TTC549 (cell line): ENCODE measurements around the gene HK2.

ENCODE experiments used
- FAIRE-seq: peaks from 2 replicates; lab custom pipeline; 2012; peaks lifted over from hg19 to GRCh38; lab: Jason Lieb, UNC

Gene HK2

DNA sequence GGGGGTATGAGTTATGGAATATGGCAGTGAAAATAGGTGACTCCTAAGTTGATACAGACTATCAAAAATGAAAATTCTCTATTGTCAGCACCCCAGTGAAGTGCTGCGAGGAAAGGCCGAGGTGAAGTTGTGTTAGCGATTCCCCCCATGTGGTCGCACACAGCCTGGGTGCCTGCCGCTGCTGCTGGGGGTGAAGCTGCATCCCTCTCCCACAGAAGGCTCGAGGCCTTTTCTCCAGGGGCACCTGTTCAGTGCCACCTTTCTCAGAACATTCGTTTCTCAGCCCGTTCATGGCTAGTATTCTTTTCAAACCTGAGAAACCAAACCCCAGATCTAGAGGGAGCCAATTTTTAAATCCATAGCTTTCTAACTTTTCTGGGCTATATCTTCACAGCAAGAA lies 23.8 kb downstream of the HK2 start:
- no peak for FAIRE-seq

DNA sequence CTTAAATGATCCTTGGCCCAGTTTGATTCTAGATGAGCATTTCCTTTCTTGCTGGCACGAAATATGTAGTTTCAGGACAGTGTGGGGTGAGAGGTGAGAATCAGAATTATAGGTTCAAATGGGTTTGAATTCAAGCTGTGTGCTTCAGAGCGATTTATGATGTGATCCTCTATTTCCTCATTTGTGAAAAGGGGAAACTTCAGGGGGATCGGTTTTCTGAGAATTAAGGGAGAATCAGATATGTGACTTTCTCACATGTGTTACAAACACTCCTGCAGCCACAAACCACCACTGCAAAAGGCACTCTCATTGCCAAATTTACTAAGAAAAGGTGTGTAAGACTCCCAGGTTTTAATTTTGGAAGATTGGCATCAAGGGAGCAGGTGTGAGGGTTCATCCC lies 24.4 kb downstream of the HK2 start:
- no peak for FAIRE-seq

DNA sequence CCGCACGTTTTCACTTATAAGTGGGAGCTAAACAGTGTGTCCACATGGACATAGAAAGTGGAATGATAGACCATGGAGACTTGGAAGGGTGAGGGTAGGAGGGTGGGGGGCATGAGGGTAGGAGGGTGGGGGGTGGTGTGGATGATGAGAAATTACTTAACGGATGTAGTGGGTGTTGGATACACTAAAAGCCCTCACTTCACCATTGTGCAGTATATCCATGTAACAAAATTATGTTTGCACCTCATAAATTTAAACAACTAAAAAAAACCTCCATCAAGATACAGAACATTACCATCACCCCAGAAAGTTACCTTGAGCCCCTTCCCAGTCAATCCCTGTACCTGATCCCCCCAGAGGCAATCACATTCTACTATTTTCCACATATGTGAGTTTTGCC lies 26.2 kb downstream of the HK2 start:
- no peak for FAIRE-seq

DNA sequence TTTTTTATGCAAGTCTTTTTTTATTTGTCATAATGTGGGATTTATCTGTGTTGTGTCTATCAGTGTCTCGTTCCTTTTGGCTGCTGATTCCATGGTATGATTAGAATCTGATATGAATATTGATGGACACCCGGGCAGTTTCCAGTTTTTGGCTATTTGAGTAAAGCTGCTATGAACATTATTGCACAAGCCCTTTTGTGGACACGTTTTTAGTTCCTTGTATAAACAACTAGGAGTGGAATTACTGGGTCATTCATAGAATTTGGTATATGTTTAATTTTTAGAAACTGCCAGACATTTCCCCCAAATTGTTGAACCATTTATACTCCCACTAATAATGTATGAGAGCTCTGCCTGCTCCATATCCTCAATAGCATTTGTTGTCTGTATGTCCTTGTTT lies 26.6 kb downstream of the HK2 start:
- FAIRE-seq = no peak

DNA sequence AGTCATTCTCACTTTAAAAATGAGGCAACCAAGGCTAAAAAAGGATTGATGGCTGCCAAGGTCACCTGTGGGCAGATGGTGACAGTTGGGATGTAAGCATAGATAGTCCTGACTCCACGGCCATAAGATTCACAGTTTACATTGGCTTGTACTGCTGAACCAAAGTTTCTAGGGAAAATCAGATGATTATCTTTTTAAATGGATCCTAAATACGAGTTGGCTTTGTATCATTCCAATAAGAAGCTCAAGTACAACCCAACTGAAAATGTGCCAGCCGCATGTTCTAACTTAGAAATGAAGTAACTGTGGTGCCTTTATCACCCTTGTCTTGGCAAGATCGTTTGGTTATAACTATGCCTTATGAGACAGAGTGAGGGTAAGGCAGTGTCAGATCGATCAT lies 27.6 kb downstream of the HK2 start:
- no peak for FAIRE-seq

DNA sequence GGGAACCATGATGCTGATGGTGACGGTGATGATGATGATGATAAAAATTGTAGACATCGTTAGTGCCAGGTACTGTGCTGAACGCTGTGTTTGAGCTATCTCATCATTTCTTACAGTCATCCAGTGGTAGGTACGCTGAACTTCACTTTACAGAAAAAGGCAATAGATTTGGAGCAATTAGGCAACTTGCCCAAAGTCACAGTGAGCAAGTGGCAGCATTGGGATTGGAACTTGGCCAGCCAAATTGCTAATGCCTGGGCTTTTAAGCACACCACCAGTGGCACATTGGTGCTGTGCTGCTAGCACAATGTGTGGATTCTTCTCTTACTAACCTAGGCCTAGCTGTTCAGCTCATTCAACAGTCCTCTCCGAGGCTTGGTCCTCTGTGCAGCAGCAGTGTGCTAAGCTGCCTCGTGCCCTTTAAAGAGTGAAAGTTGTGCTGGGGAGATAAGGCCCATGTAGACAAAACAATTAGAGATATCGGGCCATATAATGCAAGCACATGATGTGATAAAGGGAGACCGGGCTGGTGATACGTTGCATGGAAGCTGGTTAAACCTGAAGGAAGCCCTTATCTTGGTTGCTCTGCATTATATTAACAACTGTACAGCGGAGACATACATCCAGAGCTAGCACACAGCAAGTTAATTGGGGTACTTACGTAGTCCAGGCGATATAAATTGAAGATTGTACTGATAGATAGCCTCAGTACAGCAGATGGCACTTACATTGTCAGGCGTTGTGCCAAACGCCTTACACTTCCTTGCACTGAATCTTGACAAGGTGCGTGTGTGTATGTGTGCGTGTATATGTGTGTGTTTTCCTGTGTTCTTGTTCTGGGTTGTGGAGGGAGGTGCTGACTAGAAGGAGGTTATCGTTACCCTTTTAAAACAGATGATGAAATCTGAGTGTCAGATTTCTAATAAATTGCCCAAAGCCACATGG lies 28.4 kb downstream of the HK2 start:
- FAIRE-seq = no peak

DNA sequence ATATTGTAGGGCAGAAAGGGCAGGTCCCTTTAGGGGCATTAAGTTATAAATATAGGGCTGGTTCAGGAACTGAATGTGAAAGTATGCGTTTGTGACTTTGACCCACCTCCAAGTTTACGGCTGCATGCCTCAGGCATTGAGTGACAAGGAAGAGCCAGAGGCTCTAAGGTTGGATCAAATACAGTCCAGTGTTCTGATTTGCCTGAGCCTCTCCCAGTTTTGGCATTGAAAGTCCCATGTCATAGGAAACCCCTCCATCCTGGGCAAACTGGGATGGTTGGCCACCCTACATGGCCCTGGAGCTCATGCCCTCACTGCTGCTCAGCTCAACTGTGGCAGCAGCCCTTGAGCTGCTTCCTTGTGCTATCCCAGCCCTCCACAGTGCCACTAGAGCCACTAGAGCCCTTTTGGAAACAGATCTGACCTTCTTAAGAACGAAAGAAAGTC lies 29.9 kb downstream of the HK2 start:
- no peak for FAIRE-seq

DNA sequence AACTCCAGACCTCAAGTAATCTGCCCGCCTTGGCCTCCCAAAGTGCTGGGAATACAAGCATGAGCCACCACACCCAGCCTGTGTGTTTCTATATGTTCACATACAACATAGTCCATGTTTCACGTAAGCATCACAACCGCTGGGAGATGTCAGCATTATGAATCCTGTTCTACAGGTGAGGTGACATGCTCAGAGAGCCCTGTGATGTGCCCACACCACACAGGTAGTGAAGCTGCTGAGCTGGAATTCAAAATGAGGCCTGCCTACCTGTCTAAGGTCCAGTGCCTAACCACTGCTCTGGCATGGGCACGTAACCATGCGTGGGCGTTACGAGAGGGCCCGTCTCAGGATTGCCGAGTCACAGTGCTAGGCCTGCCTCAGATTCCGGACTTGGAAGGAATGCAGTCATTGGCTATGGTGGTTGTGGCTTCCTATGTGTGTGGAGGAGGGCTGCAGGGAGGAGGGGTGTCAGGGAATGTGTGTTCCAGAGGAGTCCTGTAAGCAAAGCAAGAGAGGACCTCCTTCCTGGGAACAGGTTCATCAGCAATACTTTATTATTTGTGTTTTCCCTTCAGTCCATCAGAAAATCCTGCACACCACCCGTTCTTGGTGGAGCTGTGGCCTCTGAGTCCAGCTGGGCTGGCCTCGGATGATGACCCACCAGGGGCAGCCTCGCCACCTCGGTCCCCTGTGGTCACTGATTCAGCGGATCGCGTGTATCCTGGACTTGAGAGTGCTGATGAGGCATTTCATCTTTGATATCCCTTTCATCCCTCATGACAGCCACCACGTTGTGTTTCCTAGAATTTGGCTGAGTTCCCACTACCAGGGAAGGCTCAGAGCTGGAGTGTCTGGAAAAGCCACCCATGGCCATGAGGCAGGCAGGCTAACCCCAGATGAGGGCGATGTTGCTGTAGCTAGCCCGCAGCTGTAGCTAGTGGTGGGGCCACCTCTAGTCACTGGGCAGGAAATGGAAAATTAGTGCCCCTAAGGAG lies 31.1 kb downstream of the HK2 start:
- no peak for FAIRE-seq

DNA sequence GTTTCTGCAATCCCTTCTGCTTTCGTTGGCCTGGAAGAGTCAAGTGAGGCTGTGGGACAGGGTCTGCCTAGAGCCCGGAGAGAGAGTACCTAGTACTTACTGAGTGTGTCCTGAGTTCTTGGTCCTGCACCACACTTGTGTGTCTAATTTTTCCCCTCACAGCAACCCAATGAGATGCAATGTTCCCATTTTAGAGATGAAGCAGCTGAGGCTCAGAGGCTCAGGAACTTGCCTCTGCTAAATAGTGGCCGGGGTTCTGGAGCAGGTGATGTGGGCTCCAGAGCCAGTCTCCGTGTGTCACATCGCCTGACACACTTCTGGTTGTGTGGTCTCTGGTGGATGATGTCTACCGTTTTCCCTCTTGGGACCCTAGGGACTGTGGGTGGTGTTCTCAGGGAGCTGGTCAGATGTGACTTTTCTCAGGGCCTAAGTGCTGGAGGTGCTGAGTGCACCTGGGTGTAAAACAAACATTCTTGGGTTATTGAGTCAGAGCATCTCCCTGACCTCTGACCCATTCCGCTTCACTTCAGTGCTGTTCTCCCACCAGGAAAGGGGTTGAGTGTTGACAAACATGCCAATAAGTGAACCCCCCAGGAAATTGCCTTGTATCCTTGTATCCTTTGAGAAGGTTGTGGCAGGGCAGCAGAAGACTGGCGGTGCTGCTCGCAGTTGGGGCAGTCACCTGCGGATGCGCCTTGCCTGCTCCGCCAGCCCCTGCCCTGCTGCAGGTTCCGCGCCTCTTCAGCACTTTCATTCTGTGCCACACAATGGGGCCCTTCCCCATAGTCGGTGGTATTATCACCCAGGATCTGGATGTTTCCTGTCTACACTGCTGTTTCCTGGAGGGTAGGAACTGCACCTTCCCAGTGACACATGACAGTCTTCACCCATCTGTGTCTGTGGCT lies 32.1 kb downstream of the HK2 start:
- FAIRE-seq = no peak

DNA sequence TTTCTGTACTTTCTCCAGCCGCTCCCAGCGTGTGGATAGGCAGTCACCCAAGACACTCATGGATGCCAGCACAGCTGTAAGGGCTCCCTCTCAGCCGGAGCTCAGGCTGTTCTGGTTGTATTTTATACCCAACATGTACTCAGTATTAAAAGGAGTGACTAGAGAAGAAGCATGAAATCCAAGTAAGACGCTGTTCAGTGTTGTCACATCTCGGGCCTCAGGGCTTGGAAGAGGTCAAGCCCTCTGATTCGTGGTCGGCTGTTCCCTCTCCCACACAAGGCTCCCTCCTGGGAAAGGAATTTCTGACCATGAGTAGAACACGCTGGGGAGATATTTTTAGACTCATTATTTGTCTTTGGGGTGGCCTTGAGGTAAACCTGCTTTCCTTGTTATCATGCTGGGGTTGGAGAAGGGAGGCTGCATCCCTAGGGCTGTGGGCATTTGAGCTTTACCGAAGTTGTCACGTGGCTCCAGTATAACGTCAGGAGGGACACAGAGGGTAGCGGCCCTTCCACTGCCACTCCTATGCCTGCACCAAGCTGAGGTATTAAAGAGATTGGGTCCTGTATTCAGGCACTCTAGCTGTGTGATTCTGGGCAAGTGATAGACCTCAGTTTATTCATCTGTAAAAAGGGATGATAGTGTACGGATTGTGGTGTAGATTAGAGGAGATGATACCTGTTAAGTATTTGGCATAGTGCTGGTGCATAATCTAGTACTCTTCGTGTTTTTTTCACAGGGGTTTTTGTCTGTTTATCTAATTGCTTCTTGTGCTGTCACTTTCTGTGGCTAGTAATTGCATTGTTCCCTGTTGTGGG lies 34.1 kb downstream of the HK2 start:
- FAIRE-seq = no peak

DNA sequence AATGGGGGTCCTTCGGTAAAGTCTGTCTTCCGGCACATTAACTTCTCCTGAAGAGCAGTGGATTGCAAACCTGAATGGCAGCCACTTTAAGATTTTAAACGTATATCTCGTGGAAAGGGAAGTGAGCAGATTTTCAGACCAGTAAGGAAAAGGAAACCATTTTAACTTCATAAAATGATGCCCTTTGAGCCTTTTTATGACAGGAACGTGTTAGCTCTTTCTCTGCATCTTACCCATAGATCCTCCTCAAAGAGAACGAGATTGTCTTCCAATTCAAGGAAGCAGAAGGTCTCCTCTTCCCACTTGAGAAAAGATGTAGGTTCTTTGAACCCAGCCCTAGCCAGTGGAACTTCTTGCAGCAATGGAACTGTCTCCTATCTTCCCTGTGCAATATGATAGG lies 35.6 kb downstream of the HK2 start:
- FAIRE-seq = no peak

DNA sequence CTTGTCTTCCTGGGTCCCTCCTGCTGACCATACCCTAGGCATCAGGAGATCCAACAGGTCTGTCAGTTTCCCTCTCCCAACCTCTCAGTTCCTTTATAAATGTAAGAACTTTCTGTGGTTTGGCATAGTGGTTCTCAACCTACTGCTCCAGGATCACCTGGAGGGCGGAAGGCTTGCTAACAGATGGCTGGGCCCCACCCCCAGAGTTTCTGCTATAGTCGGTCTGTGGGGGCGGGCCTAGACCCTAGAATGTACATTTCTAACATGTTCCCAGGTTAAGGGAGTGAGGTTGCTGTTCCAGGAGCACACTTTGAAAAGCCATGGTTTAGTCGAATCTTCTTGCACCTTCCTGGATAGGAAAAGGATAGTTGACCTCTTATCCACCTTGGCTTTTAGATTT lies 37.0 kb downstream of the HK2 start:
- FAIRE-seq = no peak

DNA sequence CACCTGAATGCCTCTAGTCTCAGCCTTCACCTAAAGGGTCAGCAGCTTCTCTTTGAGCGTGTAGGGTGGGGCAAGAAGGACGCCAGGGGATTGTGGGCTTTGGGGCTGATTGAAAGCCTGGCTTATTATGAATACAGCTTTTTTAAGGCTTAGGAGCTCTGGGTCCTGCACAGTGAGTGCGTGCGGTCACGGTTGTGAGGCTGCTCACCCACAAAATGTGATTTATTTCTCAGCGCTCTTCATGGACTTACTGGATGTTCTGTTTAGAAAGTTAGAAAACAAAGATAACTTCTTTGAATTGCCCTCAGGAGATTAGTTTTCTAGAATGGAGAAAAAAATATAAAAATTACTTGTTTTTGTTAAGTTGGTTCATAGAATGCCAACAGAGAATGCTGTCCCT lies 37.5 kb downstream of the HK2 start:
- no peak for FAIRE-seq

DNA sequence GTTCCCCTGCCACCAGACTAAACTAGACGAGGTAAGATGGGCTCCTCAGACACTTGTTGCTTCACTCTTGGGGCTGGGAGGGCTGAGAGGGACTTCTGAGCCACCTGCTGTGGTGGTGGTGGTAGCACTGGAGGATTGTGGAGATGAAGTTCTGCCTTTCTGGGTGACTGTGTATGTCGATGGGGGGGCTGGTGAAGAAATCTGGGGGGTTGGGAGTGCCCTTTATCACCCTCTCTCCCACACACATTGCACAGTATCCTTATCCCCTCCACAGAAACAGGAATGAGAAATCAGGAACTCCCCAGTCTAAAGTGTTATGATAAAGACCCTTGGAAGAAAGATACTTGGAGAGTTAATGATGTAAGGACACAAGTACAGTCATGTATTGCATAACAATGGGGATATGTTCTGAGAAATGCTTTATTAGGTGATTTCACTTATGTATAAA lies 38.5 kb downstream of the HK2 start:
- no peak for FAIRE-seq

DNA sequence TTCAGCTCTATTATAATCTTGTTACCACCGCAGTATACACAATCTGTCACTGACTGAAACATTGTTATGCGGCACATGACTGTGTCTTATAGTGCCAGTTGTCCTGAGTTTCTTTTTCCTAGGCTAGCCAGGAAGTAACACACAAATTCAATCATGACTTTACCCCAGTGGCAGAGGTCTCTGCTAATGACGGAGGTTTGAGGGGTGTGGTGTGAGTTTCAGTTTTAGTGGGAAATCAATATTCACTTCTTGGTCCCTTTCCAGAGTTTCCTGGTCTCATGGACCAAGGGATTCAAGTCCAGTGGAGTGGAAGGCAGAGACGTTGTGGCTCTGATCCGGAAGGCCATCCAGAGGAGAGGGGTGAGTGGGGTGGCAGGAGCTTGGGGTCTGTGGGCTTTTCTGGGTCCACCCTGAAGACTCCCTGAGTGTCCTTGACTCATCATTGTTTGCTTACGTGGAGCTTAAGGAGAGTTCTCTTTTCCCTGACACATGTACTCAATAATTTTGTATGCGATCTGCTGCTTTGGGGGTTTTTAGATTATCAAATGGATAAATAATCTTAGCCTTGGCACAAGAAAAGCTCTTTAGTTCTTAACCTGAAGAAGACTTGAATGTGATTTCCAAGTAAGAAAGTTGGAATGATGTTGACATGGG lies 39.2 kb downstream of the HK2 start:
- FAIRE-seq = no peak

DNA sequence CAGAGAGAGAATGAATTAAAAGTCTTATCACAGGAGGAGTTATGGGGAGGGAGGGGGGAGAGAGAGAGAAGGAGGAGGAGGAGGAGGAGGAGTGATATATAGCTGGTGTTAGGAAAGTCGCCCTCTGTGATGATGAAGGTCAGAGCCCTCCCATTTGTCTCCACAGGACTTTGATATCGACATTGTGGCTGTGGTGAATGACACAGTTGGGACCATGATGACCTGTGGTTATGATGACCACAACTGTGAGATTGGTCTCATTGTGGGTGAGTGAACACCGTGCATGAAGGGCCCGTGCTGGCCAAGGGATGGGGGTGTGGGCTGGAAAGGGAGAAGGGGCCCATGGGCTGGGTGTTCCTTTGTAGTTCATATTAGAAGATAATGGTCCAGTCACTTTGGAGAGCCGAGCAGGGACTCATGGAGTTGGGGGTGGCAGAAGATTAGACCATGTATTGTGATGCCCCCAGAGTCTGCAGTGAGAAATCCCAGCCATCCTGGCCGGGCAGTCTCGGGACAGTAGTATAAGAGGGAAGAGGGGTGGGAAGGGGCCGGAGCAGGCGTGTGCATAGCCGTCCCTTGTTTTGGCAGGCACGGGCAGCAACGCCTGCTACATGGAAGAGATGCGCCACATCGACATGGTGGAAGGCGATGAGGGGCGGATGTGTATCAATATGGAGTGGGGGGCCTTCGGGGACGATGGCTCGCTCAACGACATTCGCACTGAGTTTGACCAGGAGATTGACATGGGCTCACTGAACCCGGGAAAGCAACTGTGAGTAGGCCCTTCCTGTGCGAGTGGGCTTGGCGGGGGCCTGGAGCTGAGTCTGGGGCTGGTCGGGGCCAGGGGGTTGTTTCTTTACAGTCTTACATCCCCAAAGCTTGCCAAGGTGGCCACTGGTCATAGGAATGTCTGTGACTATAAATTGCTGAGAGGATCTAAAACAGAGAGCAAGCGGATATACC lies 40.0 kb downstream of the HK2 start:
- FAIRE-seq = no peak

DNA sequence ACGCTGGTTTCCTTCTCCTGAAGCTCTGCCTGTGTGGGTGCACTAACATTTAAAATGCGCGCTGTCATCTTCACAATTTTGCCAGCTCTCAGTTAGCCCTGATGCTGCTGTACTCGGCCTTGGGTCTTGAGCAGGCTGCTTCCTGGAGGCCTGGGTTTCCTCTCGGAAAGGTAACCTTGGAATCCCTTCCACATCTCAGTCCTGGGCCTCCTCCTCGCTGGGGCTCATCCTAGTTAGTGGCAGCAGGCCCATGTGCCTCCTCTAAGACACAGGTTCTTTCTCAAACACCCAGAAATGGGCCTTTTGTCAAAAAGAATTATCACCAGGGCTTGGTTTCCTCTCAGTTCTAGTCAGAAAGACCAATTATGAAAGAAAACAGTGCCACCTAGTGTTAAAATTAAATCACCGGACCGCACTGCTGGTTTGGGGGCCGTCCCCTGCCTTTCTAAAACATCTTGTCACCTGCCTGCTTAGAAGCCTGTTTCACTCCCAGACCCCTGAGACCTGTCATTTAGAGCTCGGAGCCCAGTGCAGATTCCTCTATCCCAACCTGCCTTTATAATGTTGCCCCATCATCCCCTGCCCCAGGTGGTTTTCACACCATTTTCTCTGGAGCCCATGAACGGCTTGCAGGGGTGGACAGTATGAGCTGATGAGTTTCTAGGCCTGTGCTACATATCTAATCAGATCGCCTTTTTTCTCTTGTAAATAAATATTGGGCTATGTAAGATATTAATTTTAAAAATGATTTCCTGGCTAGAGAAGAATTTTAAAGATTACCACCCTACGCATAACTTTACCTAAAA lies 42.4 kb downstream of the HK2 start:
- FAIRE-seq = peak; percentile 69

DNA sequence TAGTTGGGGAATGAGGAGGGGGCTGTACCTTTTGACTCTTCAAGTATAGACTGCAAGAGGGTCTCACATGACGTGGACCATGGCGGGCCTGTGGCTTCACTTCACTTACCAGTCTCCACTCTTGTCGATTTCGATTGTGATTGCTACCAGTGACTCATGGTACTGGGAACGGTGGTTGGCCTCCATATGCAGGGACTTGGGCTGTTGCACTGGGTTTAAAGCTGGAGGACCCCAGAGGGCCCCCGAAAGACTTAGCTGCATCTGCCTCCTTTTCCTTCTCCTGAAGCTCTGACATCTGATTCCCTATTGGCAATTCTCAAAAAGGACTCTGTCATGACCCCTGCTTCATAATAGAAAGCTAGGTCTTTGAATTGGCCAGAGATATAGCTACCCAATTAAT lies 43.4 kb downstream of the HK2 start:
- no peak for FAIRE-seq
